ENCODE results near the gene MYO1B. TPM values are rescaled to one million over a fixed set of nuclear protein-coding genes. Genes with fewer than 3 reads are reported as not detected.

Gene MYO1B
- total and polyA plus RNA-seq, 5 donors from 2014 or later = not detected

GRCh38 chr2:191217580-191217979, 27.6 kb upstream of the MYO1B start:
- no peak overlapping the region for H3K27ac Mint-ChIP-seq
- Histone ChIP-seq H3K4me3 (ENCODE audit: low read depth, low read length) (no peak overlapping the region), H3K27me3 (ENCODE audit: control insufficient read depth, insufficient read depth, low read length) (peaks cover 7% of the 10 kb centered on the region), H3K27ac (ENCODE audit: insufficient read depth, low read length, poor library complexity, severe bottlenecking) (no peak overlapping the region), H3K9me3 (ENCODE audit: control insufficient read depth in 2 of 2, low read length in 2 of 2) (peaks cover 1 to 3% of the 10 kb centered on the region in 2 experiments), H3K4me1 (ENCODE audit: control insufficient read depth, insufficient read depth, low read length, poor library complexity, severe bottlenecking) (no peaks in the 10 kb centered on the region), H3K36me3 (ENCODE audit: control insufficient read depth, insufficient read depth, low read length) (no peaks in the 10 kb centered on the region)
- H3K36me3 Mint-ChIP-seq = no peaks in the 10 kb centered on the region
- peaks cover 26% of the 10 kb centered on the region for H3K27me3 Mint-ChIP-seq
- no peaks in the 10 kb centered on the region for H3K4me1 Mint-ChIP-seq
- H3K4me3 Mint-ChIP-seq = no peak overlapping the region
- DNase-seq = no peak
- H3K9me3 Mint-ChIP-seq = peaks cover 3 to 7% (median 5%) of the 10 kb centered on the region in 7 donors
- no peak for ATAC-seq (ENCODE audit: low read depth in 2 of 2)

- Mint-ChIP-seq H3K4me3 (no peak overlapping the region), H3K9me3 (peaks cover 0 to 6% (median 3%) of the 10 kb centered on the region in 7 donors), H3K27me3 (peaks cover 20% of the 10 kb centered on the region), H3K27ac (no peak overlapping the region), H3K4me1 (no peaks in the 10 kb centered on the region), H3K36me3 (no peaks in the 10 kb centered on the region)
- Histone ChIP-seq H3K4me1 (ENCODE audit: control insufficient read depth, insufficient read depth, low read length, poor library complexity, severe bottlenecking) (no peaks in the 10 kb centered on the region), H3K27ac (ENCODE audit: insufficient read depth, low read length, poor library complexity, severe bottlenecking) (no peak overlapping the region), H3K4me3 (ENCODE audit: low read depth, low read length) (no peak overlapping the region), H3K27me3 (ENCODE audit: control insufficient read depth, insufficient read depth, low read length) (peaks cover 7% of the 10 kb centered on the region), H3K9me3 (ENCODE audit: control insufficient read depth in 2 of 2, low read length in 2 of 2) (no peaks in the 10 kb centered on the region), H3K36me3 (ENCODE audit: control insufficient read depth, insufficient read depth, low read length) (no peaks in the 10 kb centered on the region)
- peak in 2 of 3 donors; percentile 8 to 53 for DNase-seq
- ATAC-seq (ENCODE audit: low read depth in 2 of 2) = no peak
Observed at GRCh38 chr2:191218292-191218898, 26.8 kb upstream of the MYO1B start.

GRCh38 chr2:191220671-191221070, 24.5 kb upstream of the MYO1B start:
- no peaks in the 10 kb centered on the region for H3K4me1 ChIP-seq (ENCODE audit: control insufficient read depth, insufficient read depth, low read length, poor library complexity, severe bottlenecking)
- Mint-ChIP-seq H3K4me1 (no peaks in the 10 kb centered on the region), H3K36me3 (no peaks in the 10 kb centered on the region), H3K9me3 (peaks cover 0 to 3% (median 0%) of the 10 kb centered on the region in 7 donors), H3K4me3 (no peak overlapping the region), H3K27me3 (peaks cover 6% of the 10 kb centered on the region), H3K27ac (no peak overlapping the region)
- H3K9me3 ChIP-seq (ENCODE audit: control insufficient read depth in 2 of 2, low read length in 2 of 2) = no peaks in the 10 kb centered on the region
- no peaks in the 10 kb centered on the region for H3K27me3 ChIP-seq (ENCODE audit: control insufficient read depth, insufficient read depth, low read length)
- ATAC-seq (ENCODE audit: low read depth in 2 of 2) (no peak), DNase-seq (no peak)
- no peak overlapping the region for H3K27ac ChIP-seq (ENCODE audit: insufficient read depth, low read length, poor library complexity, severe bottlenecking)
- no peaks in the 10 kb centered on the region for H3K36me3 ChIP-seq (ENCODE audit: control insufficient read depth, insufficient read depth, low read length)
- no peak overlapping the region for H3K4me3 ChIP-seq (ENCODE audit: low read depth, low read length)

GRCh38 chr2:191221666-191222065, 23.5 kb upstream of the MYO1B start:
- Mint-ChIP-seq H3K9me3 (peaks cover 0 to 3% (median 0%) of the 10 kb centered on the region in 7 donors), H3K4me1 (no peaks in the 10 kb centered on the region), H3K4me3 (no peak overlapping the region), H3K27ac (no peak overlapping the region), H3K36me3 (no peaks in the 10 kb centered on the region), H3K27me3 (peaks cover 6% of the 10 kb centered on the region)
- Histone ChIP-seq H3K9me3 (ENCODE audit: control insufficient read depth in 2 of 2, low read length in 2 of 2) (no peaks in the 10 kb centered on the region), H3K27ac (ENCODE audit: insufficient read depth, low read length, poor library complexity, severe bottlenecking) (no peak overlapping the region), H3K36me3 (ENCODE audit: control insufficient read depth, insufficient read depth, low read length) (no peaks in the 10 kb centered on the region), H3K27me3 (ENCODE audit: control insufficient read depth, insufficient read depth, low read length) (no peaks in the 10 kb centered on the region), H3K4me1 (ENCODE audit: control insufficient read depth, insufficient read depth, low read length, poor library complexity, severe bottlenecking) (no peaks in the 10 kb centered on the region), H3K4me3 (ENCODE audit: low read depth, low read length) (no peak overlapping the region)
- no peak for DNase-seq
- ATAC-seq (ENCODE audit: low read depth in 2 of 2) = no peak

- Mint-ChIP-seq H3K4me1 (no peaks in the 10 kb centered on the region), H3K27ac (no peak overlapping the region), H3K4me3 (no peak overlapping the region), H3K36me3 (no peaks in the 10 kb centered on the region), H3K9me3 (peaks cover 0 to 3% (median 0%) of the 10 kb centered on the region in 7 donors), H3K27me3 (peaks cover 5% of the 10 kb centered on the region)
- Histone ChIP-seq H3K4me3 (ENCODE audit: low read depth, low read length) (no peak overlapping the region), H3K9me3 (ENCODE audit: control insufficient read depth in 2 of 2, low read length in 2 of 2) (no peaks in the 10 kb centered on the region), H3K27me3 (ENCODE audit: control insufficient read depth, insufficient read depth, low read length) (no peaks in the 10 kb centered on the region), H3K36me3 (ENCODE audit: control insufficient read depth, insufficient read depth, low read length) (no peaks in the 10 kb centered on the region), H3K4me1 (ENCODE audit: control insufficient read depth, insufficient read depth, low read length, poor library complexity, severe bottlenecking) (no peaks in the 10 kb centered on the region), H3K27ac (ENCODE audit: insufficient read depth, low read length, poor library complexity, severe bottlenecking) (no peak overlapping the region)
- DNase-seq (no peak), ATAC-seq (ENCODE audit: low read depth in 2 of 2) (no peak)
Observed at GRCh38 chr2:191222507-191222906, 22.7 kb upstream of the MYO1B start.

- H3K27me3 Mint-ChIP-seq = peaks cover under 1% of the 10 kb centered on the region
- no peaks in the 10 kb centered on the region for H3K4me1 ChIP-seq (ENCODE audit: control insufficient read depth, insufficient read depth, low read length, poor library complexity, severe bottlenecking)
- no peaks in the 10 kb centered on the region for H3K4me1 Mint-ChIP-seq
- no peak overlapping the region for H3K27ac ChIP-seq (ENCODE audit: insufficient read depth, low read length, poor library complexity, severe bottlenecking)
- DNase-seq = no peak
- no peak overlapping the region for H3K4me3 ChIP-seq (ENCODE audit: low read depth, low read length)
- no peaks in the 10 kb centered on the region for H3K36me3 ChIP-seq (ENCODE audit: control insufficient read depth, insufficient read depth, low read length)
- peaks cover 0 to 3% (median 0%) of the 10 kb centered on the region in 7 donors for H3K9me3 Mint-ChIP-seq
- ATAC-seq (ENCODE audit: low read depth in 2 of 2) = no peak
- H3K27me3 ChIP-seq (ENCODE audit: control insufficient read depth, insufficient read depth, low read length) = no peaks in the 10 kb centered on the region
- no peak overlapping the region for H3K4me3 Mint-ChIP-seq
- no peaks in the 10 kb centered on the region for H3K9me3 ChIP-seq (ENCODE audit: control insufficient read depth in 2 of 2, low read length in 2 of 2)
- H3K27ac Mint-ChIP-seq = no peak overlapping the region
- H3K36me3 Mint-ChIP-seq = no peaks in the 10 kb centered on the region
Observed at GRCh38 chr2:191222952-191223351, 22.3 kb upstream of the MYO1B start.

- Mint-ChIP-seq H3K36me3 (no peaks in the 10 kb centered on the region), H3K27me3 (no peaks in the 10 kb centered on the region), H3K4me3 (no peak overlapping the region), H3K4me1 (no peaks in the 10 kb centered on the region), H3K9me3 (peaks cover 0 to 3% (median 0%) of the 10 kb centered on the region in 7 donors), H3K27ac (no peak overlapping the region)
- Histone ChIP-seq H3K36me3 (ENCODE audit: control insufficient read depth, insufficient read depth, low read length) (no peaks in the 10 kb centered on the region), H3K27me3 (ENCODE audit: control insufficient read depth, insufficient read depth, low read length) (no peaks in the 10 kb centered on the region), H3K27ac (ENCODE audit: insufficient read depth, low read length, poor library complexity, severe bottlenecking) (no peak overlapping the region), H3K4me3 (ENCODE audit: low read depth, low read length) (no peak overlapping the region), H3K4me1 (ENCODE audit: control insufficient read depth, insufficient read depth, low read length, poor library complexity, severe bottlenecking) (no peaks in the 10 kb centered on the region), H3K9me3 (ENCODE audit: control insufficient read depth in 2 of 2, low read length in 2 of 2) (no peaks in the 10 kb centered on the region)
- no peak for ATAC-seq (ENCODE audit: low read depth in 2 of 2)
- DNase-seq = no peak
Observed at GRCh38 chr2:191225126-191225525, 20.1 kb upstream of the MYO1B start.

GRCh38 chr2:191225690-191226089, 19.5 kb upstream of the MYO1B start:
- Mint-ChIP-seq H3K27me3 (no peaks in the 10 kb centered on the region), H3K27ac (no peak overlapping the region), H3K36me3 (no peaks in the 10 kb centered on the region), H3K4me3 (no peak overlapping the region), H3K4me1 (no peaks in the 10 kb centered on the region), H3K9me3 (no peaks in the 10 kb centered on the region)
- ATAC-seq (ENCODE audit: low read depth in 2 of 2) (no peak), DNase-seq (no peak)
- Histone ChIP-seq H3K4me3 (ENCODE audit: low read depth, low read length) (no peak overlapping the region), H3K27me3 (ENCODE audit: control insufficient read depth, insufficient read depth, low read length) (no peaks in the 10 kb centered on the region), H3K9me3 (ENCODE audit: control insufficient read depth in 2 of 2, low read length in 2 of 2) (no peaks in the 10 kb centered on the region), H3K4me1 (ENCODE audit: control insufficient read depth, insufficient read depth, low read length, poor library complexity, severe bottlenecking) (no peaks in the 10 kb centered on the region), H3K36me3 (ENCODE audit: control insufficient read depth, insufficient read depth, low read length) (no peaks in the 10 kb centered on the region), H3K27ac (ENCODE audit: insufficient read depth, low read length, poor library complexity, severe bottlenecking) (no peak overlapping the region)

Data from CD4-positive, CD25-positive, alpha-beta regulatory T cell (primary cell).